CD4-positive, alpha-beta T cell treated with Interleukin-4 for 1 hour (primary cell): Measurements from ENCODE around the gene SCLY.

Experiments used
- DNase-seq, 2 donors: peaks; one replicate each; pipeline ENCODE4 v3.0.0-alpha.2; 2020 to 2022

The SCLY gene

DNA sequence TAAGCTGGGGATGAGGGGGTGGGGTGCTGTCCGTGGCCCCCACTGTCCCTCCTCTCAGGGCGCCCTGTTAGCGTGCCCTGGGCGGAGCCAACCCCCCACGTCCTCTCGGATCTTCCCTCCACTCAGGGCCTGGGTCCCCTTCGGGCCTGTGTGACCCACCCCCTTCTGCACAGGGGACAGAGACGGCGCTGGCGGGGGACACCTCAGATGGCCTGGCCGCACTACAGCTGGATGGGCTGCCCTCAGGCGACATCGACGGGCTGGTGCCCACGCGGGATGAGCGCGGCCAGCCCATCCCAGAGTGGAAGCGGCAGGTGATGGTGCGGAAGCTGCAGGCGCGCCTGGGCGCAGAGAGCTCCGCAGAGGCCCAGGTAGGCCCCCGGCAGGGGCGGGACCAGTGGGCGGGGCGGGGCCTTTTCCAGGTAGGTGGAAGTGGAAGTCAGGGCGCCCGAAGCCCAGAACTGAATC, 67.8 kb downstream of the SCLY start:
- DNase-seq: no peak

DNA sequence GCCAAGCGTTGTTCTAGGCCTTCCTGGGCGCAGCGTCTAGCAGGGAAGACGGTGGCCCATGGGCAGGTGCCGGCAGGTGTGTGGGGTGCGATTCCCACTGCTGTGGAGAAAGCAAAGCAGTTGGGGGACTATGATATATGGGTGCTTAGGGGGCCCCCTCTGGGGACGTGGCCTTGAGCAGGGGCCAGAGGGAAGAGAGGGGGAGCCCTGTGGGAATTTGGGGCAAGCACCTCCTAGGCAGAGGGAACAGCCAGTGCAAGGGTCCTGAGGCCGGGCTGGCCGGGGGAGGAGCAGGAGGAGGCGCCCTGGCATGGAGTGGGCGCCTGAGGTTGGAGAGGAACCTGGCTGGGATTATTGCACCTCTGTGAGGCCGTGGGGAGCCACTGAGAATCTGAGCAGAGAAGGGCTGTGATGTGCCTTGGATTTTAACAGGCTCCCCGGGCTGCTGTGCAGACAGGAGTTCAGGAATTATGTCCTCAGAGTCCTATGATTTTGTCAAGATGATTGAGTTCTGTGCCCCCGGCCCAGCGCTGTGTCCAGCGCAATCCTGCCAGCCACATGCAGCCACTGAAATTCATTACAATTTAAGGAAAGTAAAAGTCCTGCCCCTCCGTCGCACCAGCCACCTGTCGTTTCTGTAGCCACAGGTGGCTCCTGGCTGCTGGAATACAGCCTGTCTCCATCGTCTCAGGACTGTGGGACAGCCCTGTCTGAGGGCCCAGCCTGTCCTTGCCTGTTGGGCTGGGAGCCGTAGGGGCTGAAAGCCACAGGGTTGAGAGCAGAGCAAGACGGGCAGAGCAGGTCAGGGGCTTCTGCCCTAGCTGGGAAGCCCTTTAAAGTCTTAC, 68.6 kb downstream of the SCLY start:
- no peak for DNase-seq

DNA sequence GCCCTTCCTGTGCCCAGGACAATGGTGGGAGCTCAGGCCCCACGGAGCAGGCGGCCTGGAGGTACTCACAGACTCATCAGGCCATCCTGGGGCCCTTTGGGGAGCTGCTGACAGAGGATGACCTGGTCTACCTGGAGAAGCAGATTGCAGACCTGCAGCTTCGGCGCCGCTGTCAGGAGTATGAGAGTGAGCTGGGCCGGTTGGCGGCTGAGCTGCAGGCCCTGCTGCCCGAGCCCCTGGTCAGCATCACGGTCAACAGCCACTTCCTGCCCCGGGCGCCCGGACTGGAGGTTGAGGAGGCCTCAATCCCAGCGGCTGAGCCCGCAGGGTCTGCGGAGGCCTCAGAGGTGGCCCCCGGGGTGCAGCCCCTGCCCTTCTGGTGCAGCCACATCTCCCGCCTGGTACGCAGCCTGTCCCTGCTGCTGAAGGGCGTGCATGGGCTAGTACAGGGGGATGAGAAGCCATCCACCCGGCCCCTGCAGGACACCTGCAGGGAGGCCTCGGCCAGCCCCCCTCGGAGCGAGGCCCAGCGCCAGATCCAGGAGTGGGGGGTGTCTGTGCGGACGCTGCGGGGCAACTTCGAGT, 69.4 kb downstream of the SCLY start:
- no peak for DNase-seq

DNA sequence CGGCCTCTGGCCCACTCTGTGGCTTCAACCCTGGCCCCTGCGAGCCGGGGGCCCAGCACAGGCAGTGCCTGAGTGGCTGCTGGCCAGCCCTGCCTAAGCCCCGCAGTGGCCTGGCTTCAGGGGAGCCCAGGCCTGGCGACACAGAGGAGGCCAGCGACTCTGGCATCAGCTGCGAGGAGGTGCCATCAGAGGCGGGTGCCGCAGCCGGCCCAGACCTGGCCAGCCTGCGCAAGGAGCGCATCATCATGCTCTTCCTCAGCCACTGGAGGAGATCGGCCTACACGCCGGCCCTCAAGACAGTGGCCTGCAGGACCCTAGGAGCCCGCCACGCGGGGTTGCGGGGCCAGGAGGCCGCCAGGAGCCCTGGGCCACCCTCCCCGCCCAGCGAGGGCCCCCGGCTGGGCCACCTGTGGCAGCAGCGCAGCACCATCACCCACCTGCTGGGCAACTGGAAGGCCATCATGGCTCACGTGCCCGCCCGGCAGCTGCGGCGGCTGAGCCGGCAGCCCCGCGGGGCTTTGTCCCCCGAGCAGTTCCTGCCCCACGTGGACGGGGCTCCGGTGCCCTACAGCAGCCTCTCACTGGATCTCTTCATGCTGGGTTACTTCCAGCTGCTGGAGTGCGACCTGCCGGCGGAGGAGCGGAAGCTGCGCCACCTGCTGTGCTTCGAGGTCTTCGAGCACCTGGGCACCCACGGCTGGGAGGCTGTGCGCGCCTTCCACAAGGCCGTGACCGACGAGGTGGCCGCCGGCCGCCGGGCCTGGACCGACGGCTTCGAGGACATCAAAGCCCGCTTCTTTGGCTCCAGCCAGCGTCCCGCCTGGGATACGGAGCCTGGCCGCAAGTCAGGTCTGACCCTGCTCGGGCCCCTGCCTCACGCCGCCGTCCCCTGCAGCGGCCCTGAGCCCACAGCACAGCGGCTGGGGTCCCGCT, 70.2 kb downstream of the SCLY start:
- no peak for DNase-seq

DNA sequence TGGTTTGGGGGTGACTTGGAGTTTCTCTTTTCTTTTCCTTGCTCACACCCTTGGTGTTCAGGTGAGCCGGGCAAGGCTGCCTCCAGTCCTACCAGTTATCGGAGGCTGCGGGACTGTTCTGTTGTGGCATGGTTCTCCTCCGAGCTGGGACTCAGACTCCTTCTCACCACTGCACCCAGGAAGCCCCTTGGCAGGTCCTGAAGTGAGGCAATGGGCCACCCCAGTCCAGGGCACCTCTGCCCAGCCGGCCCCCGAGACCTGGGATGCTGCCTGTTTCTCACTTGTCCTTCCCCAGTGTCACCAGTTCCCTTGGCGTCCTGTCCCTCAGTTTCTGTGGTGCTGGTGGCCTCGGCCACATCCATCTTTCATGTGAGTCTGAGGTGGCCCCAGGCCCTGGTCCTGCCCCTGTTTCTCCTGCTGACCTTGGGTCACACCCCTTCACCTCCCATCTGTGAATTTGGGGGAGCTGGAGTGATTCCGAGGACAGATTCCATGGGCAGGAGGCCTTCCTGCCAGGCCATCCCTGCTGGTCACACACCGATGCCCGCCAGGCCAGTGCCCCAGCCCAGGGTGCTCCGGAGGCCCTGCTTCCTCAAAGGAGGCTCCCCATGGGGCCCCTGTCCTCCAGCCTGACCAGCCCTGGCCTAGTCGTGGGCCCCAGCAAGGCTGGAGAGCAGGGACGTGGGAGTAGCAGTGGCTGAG, 71.1 kb downstream of the SCLY start:
- DNase-seq: no peak

DNA sequence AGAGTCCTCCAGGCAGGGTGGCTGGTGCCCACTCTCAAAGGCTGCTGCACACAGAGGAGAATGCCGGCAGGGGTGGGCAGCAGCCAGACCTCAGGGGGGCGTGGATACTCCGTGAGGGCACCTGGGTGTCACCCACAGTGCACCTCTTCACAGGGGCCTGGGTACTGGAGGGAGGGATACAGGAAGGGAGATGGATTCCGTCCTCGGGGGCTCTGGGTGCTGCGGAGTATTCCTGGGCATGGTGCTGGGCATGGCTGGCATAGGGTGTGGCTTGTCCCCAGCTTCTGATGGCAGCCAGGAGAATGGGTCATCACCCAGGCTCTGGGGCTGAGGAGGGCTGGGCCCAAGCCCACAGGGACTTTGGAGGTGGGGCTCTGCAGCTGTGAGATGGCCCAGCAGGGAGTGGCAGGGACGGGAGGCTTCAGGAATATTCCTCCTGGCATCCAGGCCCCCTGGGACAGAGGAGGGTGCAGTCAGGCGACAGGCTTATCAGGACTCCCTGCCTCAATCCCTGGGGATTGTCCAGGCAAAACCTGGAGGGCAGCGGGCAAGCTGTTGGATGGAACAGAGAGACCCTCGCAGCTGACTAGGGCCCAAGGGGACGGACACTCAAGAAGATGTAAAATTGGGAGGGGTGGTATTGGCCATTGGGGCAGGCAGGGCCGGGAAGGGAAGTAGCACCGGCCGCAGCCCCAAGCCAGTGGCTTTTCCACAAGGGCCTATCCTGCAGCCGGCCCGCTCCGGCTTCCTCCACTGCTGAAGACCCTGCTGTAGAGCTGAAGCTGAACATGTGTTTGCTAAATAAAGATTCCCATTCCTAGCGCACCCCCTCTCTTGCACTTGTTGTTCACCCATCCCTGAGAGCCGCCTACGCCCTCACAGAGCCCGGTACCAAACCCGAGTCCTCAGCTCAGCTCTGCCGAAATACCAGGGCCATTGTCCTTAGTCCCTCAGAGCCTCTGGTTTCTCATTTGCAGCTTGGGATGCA, 72.0 kb downstream of the SCLY start:
- DNase-seq: no peak

DNA sequence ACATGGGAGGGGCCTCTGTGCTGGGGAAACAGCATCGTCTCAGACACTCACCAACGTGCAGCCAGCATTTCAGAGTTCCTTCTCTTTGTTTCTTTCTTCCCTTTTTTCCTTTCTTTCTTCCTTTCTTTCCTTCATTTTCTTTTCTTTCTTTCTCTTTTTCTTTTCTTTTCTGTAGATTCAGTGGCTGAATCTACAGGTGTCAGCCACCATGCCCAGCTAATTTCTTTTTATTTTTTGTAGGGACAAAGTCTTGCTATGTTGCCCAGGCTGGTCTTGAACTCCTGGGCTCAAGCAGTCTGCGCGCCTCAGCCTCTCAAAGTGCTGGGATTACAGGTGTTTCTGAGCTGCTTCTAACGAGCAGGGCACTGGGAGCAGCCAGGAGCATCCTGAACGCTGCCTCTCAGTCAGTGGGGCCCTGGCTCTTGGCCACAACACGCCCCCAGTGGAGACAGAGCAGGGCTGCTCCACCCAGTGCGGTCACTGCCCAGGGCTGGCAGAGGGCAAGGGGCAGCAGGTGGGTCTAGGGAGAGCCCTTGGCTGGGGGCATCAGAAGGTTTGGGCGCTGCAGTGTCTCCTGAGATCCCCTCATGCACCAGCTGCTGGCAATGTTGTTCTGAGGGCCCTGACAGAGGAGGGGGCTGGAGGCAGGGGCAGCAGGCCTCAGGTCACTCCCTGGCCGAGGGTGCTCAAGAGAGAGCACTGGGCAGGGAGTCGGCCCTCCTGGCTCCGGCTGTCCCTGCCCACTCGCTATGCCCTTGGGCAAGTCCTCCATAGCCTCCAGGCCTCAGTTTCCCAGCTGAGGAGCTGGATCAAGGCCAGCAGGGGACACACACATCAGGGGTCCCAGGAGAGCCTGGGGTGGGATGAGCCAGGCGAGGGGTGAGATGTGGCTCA, 72.9 kb downstream of the SCLY start:
- DNase-seq: no peak

DNA sequence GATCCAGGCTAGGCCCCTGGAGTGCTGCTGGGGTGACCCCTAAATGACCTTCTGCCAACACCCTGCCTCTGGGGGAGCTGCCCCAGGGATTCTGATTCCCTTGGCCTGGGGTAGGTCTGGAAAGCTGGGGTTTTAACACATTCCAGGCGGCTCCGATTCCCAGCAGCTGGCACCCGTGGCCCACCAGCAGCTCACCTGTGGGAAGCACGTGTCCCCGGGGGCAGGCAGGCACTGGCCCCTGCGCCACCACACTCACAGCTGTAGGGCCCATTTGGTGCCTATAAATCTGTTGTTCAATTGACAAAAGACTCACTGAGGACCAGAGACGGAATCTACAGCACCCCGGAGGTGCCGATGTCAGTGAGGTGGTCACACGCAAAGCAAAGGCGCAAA, 73.6 kb downstream of the SCLY start:
- DNase-seq: no peak

DNA sequence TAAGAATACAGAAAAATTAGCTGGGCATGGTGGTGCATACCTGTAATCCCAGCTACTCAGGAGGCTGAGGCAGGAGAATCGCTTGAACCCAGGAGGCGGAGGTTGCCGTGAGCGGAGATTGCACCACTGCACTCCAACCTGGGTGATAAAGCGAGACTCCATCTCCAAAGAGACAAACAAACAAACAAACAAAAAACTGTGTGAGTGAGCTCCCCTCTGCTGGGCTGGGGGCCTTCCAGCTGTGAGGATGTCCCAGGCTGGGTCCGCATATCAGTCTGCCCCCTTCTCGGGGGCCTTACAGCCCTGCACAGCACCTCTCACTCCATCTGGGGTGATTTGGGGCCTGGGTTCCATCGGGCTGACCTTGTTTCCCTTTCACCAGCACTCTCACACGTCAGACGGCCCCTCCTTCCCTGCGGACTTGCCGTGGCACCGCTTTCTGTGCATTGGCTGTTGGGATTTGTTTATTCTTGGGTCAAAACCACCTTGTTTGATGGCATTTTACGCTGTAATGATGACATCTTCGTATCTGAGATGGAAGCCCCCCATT, 74.9 kb downstream of the SCLY start:
- DNase-seq: no peak

DNA sequence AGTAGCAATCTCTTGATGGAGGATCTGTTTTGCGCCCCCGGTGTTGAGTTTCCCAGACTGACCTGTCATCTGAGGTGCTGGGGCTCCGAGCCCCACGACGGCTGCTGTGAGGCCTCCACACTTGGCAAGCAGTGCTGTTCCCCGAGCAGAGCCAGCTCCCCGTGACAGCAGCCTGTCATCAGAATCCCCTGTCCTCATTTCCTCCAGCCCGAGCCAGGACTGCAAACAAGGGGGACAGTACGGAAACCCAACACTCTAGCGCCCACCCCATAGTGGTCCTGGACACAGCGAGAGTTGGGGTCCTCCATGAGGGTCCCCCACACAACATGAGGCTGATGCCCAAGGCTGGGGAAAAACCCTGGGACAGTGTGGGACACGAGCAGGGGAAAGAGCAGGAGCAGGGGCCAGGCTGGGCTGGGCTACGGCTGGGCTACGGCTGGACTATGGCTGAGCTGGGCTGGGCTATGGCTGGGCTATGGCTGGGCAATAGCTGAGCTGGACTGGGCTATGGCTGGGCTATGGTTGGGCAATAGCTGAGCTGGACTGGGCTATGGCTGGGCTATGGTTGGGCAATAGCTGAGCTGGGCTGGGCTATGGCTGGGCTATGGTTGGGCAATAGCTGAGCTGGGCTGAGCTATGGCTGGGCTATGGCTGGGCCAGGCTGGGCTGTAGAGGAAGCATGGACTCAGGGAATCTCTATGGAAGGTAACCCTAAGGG, 76.2 kb downstream of the SCLY start:
- peak in 1 of 2 donors; percentile 74 for DNase-seq

DNA sequence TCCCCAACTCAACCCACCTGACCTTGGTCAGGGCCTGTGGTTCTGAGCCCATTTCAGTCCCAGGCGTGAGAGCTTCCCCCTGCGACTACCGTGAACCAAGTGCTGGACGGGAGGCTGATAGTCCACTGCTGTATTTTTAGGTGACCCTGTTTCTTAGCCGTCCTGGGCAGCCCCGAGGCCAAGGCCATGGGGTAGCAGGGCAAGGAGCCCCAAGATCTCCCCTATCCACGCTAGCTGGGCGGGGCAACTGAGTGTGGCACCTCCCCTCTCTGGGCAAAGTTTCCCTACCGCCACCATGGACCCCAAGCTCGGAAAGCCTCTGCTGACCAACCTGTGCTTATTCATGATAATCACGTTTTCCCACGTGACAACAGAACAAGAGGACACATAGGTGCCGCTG, 77.1 kb downstream of the SCLY start:
- no peak for DNase-seq

DNA sequence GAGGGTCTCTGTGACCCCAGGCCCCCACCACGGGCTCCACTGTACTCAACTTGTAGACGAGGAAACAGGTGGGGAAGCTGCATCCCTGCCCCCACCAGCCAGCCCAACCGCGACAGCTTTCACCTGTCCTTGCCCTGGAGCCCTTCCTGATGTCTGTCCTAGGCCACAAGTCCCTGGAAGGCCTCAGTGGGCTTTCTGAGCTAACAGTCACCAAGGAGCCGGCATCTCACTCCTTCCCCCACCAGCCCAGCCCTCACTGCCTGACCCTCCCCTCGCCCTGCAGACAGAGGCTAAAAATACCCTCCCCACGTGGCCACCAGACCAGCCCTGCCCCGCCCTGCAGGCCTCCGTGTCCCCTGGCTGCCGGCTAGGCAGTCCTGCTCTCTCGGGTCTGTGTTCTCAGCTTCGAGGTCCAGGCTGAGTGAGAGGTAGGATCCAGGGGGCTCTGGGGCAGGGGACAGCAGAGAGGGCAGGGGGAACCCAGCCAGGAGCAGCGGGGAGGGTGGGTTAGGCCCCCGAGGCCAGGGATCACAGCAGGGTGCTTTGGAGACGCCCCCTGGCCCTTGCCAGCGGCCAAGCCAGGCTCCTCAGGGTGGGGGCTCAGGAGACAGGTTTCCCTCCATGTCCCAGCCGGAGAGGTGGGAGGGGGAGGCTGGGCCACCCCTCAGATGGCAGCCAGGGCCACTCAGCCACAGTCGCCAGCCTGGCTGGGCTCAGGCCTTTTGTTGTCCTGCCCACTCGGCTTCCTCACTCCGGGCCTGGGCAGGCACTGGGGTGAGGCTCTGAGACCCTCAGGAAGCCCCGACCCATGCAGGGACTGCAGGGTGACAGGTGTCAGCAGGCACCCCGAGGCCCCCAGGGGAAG, 77.8 kb downstream of the SCLY start, which contains the start of gene KLHL30:
TSS of gene KLHL30 (plus strand) at position 338 of the 865 bp plus-strand sequence. CDS start 2,087 bp downstream, outside the sequence.
- no peak for DNase-seq

DNA sequence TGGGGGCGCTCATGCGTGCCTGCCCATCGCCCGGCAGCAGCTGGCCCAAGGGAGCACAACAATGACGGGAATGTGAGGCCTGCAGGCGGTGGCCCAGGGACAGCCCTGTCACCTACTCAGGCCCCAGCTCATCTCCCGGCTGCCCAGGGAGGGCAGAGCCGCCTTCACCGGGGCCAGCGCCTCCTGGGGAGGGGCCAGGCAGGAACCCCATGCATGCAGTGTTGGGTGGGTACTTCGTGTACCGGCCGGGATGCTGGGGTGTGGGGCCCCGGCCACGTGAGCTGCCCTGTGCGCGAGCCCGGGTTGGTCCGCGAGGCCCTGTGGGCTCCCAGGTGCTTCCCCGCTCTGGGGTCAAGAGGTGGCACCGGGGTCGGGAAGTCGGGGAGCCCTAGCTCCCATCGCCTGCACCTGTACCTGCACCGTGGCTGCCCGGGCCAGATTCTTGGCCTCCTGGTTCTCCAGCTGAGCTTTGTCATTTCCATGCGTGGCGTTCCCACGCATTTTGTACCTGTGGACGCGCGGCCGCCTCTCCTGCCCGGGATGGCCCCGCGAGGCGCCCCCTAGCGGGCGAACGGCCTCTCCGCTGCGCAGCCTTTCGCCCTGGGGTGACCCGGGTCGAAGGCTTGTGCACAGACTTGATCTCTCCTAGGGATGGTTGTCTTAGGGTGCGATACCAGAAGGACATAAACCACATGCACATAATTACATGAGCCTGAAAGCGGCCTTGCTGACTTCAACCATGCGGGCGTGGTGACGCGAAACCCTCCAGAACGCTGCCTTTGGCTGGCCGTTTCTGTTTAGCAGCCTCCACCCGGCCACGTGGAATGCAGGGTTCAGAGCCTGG, 78.6 kb downstream of the SCLY start:
- peak in 1 of 2 donors; percentile 19 for DNase-seq

DNA sequence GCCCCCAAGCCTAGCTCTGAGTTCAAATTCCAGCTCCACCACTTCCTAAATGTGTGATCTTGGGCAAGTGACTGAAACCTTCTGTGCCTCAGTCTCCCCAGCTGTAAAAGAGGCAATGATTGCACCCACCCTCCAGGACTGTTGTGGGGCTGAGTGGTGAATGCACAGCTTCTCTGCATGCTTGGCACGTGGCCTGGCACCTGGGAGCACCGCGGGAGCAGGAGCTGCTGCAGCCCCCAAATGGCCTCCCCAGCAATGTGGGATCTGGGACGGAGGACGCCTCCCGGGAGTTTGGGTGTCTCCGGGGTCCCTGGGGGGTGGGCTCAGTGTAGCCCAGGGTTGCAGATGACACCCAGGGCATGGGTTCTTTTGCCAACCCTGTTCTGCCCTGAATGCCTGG, 79.2 kb downstream of the SCLY start:
- no peak for DNase-seq

DNA sequence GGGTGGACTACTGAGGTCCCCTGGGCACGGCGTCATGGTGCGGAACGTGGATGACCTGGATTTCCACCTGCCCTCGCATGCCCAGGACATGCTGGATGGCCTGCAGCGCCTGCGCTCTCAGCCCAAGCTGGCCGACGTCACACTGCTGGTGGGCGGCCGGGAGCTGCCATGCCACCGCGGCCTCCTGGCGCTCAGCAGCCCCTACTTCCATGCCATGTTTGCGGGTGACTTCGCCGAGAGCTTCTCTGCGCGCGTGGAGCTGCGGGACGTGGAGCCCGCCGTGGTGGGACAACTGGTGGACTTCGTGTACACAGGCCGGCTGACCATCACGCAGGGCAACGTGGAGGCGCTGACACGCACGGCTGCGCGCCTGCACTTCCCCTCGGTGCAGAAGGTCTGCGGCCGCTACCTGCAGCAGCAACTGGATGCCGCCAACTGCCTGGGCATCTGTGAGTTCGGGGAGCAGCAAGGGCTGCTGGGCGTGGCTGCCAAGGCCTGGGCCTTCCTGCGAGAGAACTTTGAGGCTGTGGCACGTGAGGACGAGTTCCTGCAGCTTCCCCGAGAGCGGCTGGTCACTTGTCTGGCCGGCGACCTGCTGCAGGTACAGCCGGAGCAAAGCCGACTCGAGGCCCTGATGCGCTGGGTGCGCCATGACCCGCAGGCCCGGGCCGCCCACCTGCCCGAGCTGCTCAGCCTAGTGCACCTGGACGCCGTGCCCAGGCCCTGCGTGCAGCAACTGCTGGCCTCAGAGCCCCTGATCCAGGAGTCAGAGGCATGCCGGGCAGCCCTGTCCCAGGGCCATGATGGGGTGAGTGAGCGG, 80.1 kb downstream of the SCLY start:
- no peak for DNase-seq
